Measurements from ENCODE around the gene CYP26A1.

- TF ChIP-seq CTCF (IDR thresholded peaks at IDR 0.05): no peak
- no peak for TF ChIP-seq POLR2AphosphoS5 (IDR thresholded peaks at IDR 0.05)
Measured at GRCh38 chr10:93068411-93069244, 5.1 kb upstream of the CYP26A1 start.

All from suprapubic skin (tissue), 3 donors.